ENCODE data around the gene SH3RF1.
"Not testable (repeated sequence)": the region's sequence is repeated elsewhere in the genome, so short reads cannot be mapped to it uniquely, and the experiment has no call there.

The SH3RF1 gene
- total RNA-seq = 0 reads per million in 2 donors

- DNase-seq = no peak
These were observed at the start of gene SH3RF1 for GRCh38 chr4:169270810-169271691. SH3RF1 (minus strand) TSS chr4:169270956; CDS start chr4:169269212, 1,744 bp downstream.

- no peak for DNase-seq
These were observed 45.0 kb upstream of the SH3RF1 start for GRCh38 chr4:169315530-169316343.

- DNase-seq = no peak
These were observed 44.1 kb upstream of the SH3RF1 start for GRCh38 chr4:169314906-169315305.

- DNase-seq = no peak
These were observed 43.0 kb upstream of the SH3RF1 start for GRCh38 chr4:169313732-169314131.

- no peak for DNase-seq
These were observed 42.1 kb upstream of the SH3RF1 start for GRCh38 chr4:169312690-169313422.

GRCh38 chr4:169311643-169312365, 41.0 kb upstream of the SH3RF1 start:
- no peak for DNase-seq

GRCh38 chr4:169309326-169309967, 38.7 kb upstream of the SH3RF1 start:
- no peak for DNase-seq

GRCh38 chr4:169307576-169307975, 36.8 kb upstream of the SH3RF1 start:
- no peak for DNase-seq

GRCh38 chr4:169305651-169306050, 34.9 kb upstream of the SH3RF1 start:
- no peak for DNase-seq

- no peak for DNase-seq
These were observed 34.4 kb upstream of the SH3RF1 start for GRCh38 chr4:169305173-169305572.

- no peak for DNase-seq
These were observed 25.1 kb upstream of the SH3RF1 start for GRCh38 chr4:169295822-169296221.

- DNase-seq = no peak
These were observed 22.8 kb upstream of the SH3RF1 start for GRCh38 chr4:169293343-169294176.

GRCh38 chr4:169287983-169288382, 17.2 kb upstream of the SH3RF1 start:
- DNase-seq = not testable (repeated sequence)

- no peak for DNase-seq
These were observed 16.0 kb upstream of the SH3RF1 start for GRCh38 chr4:169286562-169287301.

- DNase-seq = no peak
These were observed 12.4 kb upstream of the SH3RF1 start for GRCh38 chr4:169283114-169283509.

- no peak for DNase-seq
These were observed 11.8 kb upstream of the SH3RF1 start for GRCh38 chr4:169282429-169283113.

GRCh38 chr4:169279108-169279507, 8.4 kb upstream of the SH3RF1 start:
- DNase-seq = no peak

- no peak for DNase-seq
These were observed 7.9 kb upstream of the SH3RF1 start for GRCh38 chr4:169278624-169279023.

GRCh38 chr4:169277838-169278237, 7.1 kb upstream of the SH3RF1 start:
- not testable (repeated sequence) for DNase-seq
